Activated T-helper 1 cell treated with anti-CD3 and anti-CD28 coated beads, Interleukin-12 subunit alpha, Interleukin-12 subunit beta, Interleukin-2, Interleukin-4 antibody, amounts not matched to agents 30 ng/mL and 10 ng/mL and 1 ng/mL, durations not matched to agents 14 hours and 24 hours and 36 hours (primary cell): ENCODE data around the gene SLC5A10. TPM values are rescaled to one million over a fixed set of nuclear protein-coding genes. Genes with fewer than 3 reads are reported as not detected.
A peak's percentile ranks its signal among the peaks of the same experiment; 100 is the strongest.
"Not testable (repeated sequence)": the region's sequence is repeated elsewhere in the genome, so short reads cannot be mapped to it uniquely, and the experiment has no call there.

Source experiments
- DNase-seq: peaks from one replicate; pipeline ENCODE4 v3.0.0; 2021; ENCODE audit warnings: low spot score
- H3K27ac Mint-ChIP-seq: one replicate; pipeline ENCODE4 v1.8.0; 2021; ENCODE audit warnings: mild to moderate bottlenecking, mixed read lengths
- H3K27me3 Mint-ChIP-seq: one replicate; pipeline ENCODE4 v1.8.0; 2022; ENCODE audit warnings: mild to moderate bottlenecking, moderate library complexity, mixed read lengths; ENCODE audit not compliant: insufficient read depth
- H3K36me3 Mint-ChIP-seq: one replicate; pipeline ENCODE4 v1.8.0; 2021; ENCODE audit warnings: low read depth, mixed read lengths
- H3K4me1 Mint-ChIP-seq: one replicate; pipeline ENCODE4 v1.8.0; 2021; ENCODE audit warnings: low read depth, mixed read lengths
- H3K4me3 Mint-ChIP-seq: one replicate; pipeline ENCODE4 v1.8.0; 2021; ENCODE audit warnings: mild to moderate bottlenecking, moderate library complexity, mixed read lengths
- H3K9me3 Mint-ChIP-seq: one replicate; pipeline ENCODE4 v1.8.0; 2021; ENCODE audit warnings: mixed read lengths
- intact Hi-C: fragments of 100-400 bp; cut with micrococcal nuclease; formaldehyde crosslinking; loops from one replicate; pipeline ENCODE4 v1.15.1; 2024
- total RNA-seq: library from RNA; stranded (reverse); gene quantifications from 2 replicates; pipeline ENCODE4 v1.2.3, GENCODE V29; 2022

The SLC5A10 gene
- total RNA-seq, 1 donor from 2014 or later, result not detected

DNA sequence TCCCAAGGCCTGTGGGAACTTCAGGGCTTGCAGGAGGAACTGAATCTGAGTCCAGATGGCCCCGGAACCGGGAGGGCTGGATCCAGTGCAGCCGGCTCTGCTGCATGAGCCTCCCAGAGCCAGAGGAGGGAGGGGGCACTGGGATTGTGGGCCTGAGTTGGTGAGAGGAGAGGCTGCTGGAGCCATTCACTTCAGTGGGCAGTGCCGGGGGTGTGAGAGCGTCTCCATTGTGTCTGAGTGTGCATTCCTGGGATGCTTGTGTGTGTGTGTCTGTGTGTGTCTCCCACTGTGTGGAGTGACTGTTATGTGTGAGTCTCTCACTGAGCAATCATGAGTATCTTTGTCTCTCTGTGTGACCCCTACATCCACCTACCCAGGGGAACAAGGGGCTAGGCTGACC lies 77.8 kb downstream of the SLC5A10 start:
- H3K4me3 Mint-ChIP-seq, intact Hi-C loops, H3K27ac Mint-ChIP-seq: not testable (repeated sequence)

DNA sequence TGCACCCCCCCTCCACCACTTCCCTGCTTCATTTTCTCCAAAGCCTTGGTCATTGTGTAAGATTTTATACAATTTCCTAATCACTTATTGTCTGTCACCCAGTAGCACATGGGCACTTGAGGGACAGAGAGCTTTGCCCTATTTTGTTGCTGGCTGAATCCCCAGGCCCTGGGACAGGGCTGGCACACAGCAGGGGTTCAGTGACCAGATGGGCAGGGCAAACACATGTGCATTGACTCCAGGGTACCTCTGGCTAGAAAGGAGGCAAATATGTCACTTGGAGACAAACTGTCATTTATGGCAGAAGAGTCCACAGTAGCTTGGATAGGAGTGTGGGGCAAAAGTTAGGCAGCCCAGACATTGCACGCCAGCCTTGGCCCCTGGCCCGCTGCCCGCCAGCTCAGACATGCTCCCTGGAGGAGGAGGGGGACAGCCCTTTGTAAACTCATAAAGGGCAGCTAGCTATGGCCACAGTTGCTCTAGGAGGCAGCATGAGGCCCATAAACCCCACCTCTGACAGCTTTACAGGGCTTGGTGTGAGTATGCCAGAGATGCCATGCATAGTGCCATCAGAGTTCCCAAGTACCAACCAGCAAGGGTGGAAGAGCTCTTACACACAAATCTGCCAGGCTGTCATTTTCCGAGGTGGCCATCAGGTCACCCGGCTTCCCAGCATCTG lies 78.9 kb downstream of the SLC5A10 start:
- intact Hi-C loops, H3K4me3 Mint-ChIP-seq, H3K36me3 Mint-ChIP-seq, H3K27ac Mint-ChIP-seq, H3K9me3 Mint-ChIP-seq, DNase-seq, H3K4me1 Mint-ChIP-seq, H3K27me3 Mint-ChIP-seq: not testable (repeated sequence)

More for the DNA sequence above, 77.8 kb downstream of the SLC5A10 start:
- H3K27me3 Mint-ChIP-seq, H3K9me3 Mint-ChIP-seq, DNase-seq, H3K4me1 Mint-ChIP-seq, H3K36me3 Mint-ChIP-seq: not testable (repeated sequence)

DNA sequence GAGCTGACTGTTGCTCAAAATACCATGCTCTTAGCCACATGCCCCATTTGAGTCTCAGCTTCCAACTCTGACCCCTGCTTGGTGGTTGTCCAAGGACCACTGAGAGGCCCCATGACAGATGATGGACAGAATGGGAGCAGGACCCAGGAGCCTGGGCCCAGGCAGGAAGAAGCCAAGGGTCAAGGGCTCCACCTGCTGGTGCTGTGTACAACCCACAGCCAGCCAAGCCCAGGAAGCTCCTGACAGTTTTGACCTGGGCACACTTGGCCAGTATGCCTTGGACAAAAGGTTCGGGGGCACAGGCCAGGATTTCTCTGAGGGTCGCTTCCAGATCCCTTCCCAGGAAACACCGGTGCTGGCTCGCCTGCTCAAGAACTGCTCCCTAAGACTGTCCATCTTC lies 79.8 kb downstream of the SLC5A10 start:
- H3K9me3 Mint-ChIP-seq, H3K4me1 Mint-ChIP-seq, H3K36me3 Mint-ChIP-seq, H3K27me3 Mint-ChIP-seq, intact Hi-C loops, H3K27ac Mint-ChIP-seq, H3K4me3 Mint-ChIP-seq: not testable (repeated sequence)
- DNase-seq, result peak; percentile 29

DNA sequence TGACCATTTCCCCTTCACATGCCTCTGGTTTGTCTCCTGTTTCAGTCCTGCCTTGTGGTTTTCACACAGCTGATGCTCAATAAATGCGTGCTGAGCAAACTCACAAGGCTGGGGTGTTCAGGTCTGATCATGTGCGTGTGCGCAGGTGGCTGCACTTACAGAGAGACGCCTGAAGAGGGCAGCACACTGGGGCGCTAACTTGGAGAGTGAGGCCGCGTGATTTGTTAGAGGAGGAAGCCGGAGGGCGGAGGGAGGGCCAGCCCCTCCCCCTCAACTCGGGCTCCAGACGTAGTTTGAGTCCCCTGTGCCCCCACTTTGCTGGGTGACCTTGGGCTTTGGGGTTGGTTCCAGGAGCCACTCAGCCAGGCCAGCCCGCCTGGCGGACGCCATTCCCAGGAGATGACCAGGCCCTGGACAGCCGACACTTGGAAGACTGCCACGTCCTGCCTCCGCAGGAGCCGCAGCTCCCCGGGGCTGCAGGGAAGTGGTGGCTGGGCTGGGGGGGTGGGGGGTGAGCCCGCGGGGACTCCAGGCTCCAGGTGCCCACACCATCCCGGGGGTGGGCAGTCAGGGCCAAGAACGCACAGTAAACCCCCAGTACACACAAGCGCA lies 80.5 kb downstream of the SLC5A10 start:
- H3K27ac Mint-ChIP-seq, DNase-seq, H3K9me3 Mint-ChIP-seq, intact Hi-C loops, H3K4me1 Mint-ChIP-seq, H3K4me3 Mint-ChIP-seq, H3K27me3 Mint-ChIP-seq, H3K36me3 Mint-ChIP-seq: not testable (repeated sequence)

DNA sequence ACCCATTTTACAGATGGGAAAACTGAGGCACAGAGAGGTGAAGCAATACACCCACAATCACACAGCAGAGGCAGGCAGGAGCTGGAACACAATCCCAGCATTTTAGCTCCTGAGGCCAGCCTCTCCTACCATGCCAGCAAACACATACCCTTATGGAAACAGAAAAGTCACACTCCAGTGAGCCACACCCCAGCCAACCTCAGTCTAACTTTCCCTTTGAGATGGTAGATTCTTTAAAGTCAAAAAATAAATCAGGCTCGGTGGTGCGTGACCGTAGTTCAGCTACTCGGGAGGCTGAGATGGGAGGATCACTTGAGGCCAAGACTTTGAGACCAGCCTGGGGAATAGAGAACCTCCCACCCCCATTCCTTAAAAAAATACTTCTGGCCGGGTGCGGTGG lies 84.2 kb downstream of the SLC5A10 start:
- H3K27ac Mint-ChIP-seq, H3K4me3 Mint-ChIP-seq, H3K36me3 Mint-ChIP-seq, H3K9me3 Mint-ChIP-seq, DNase-seq, intact Hi-C loops, H3K4me1 Mint-ChIP-seq, H3K27me3 Mint-ChIP-seq: not testable (repeated sequence)

DNA sequence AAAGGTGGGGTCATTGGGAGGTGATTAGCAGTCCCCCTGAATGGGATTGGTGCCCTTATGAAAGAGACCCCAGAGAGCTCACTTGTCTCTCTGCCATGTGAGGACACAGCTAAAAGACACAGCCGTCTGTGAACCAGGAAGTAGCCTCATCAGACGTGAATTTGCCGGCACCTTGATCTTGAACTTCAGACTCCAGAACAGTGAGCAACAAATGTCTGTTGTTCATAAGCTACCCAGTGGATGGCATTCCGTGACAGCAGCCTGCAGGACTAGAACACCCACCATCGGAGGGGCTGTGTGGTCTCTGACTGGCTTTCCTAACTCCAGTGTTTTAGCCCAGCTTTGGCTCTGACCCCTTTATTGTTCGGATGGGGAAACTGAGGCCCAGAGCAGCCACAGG lies 85.6 kb downstream of the SLC5A10 start:
- intact Hi-C loops, H3K27ac Mint-ChIP-seq, H3K36me3 Mint-ChIP-seq, H3K4me1 Mint-ChIP-seq, H3K4me3 Mint-ChIP-seq, DNase-seq, H3K9me3 Mint-ChIP-seq, H3K27me3 Mint-ChIP-seq: not testable (repeated sequence)

DNA sequence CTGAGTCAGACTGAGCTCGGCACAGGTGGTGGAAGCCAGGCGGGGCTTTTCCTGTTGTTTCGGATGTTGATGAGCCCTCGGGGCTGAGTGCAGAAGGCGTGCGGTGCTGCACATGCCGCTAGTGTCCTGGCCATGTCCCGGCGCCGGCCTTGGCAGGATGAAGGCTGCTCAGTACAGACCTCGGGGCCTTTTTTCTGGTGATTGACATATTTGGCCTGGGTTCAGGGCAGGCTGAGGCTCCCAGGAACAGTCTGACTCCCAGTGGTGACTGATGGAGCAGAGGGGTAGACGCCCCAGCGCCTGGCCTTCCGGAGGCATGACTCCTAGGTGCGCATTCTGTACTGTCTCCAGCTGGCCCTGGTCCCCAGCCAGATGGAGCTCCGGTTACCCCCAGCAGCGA lies 86.0 kb downstream of the SLC5A10 start:
- H3K27me3 Mint-ChIP-seq, intact Hi-C loops, H3K4me1 Mint-ChIP-seq, DNase-seq, H3K27ac Mint-ChIP-seq, H3K36me3 Mint-ChIP-seq, H3K9me3 Mint-ChIP-seq, H3K4me3 Mint-ChIP-seq: not testable (repeated sequence)

DNA sequence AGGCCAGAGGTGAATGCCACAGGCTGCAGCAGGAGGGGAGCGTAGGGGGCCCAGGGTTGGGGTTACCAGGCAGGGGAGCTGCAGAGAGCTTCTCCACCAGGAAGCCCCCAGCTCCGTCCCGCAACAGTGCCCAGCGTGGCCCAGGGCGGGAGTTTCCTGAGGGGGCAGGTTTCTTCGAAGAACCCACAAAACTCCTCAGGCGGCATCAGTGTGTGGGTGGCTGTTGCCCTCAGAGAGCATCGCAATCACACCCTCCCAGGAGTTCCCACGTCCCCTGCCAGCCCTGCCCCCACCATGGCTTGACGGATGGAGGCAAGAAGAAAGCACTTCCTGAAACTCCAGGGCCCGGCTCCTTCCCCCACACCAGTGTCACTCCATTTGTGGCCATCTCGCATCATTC lies 86.8 kb downstream of the SLC5A10 start:
- H3K36me3 Mint-ChIP-seq, DNase-seq, H3K4me3 Mint-ChIP-seq, intact Hi-C loops, H3K27ac Mint-ChIP-seq, H3K9me3 Mint-ChIP-seq, H3K27me3 Mint-ChIP-seq, H3K4me1 Mint-ChIP-seq: not testable (repeated sequence)

DNA sequence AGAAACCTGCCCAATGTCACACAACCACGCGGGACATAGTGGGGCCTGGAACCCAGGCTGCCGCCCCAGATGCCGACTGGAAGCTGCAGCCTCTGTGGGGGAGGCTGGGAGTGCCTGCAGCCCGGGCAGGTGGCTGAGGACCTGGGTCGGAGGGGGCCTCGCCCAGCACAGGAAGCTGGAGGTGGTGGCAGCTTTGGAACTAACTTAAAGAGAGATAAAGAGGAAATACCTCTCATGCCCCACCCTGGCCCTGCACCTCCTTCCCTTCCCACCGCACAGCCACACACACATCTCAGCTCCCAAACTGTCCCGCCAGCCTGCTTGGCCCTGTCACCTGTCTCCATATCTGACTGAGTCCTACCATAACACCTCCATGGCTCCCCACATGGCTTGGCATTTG lies 88.4 kb downstream of the SLC5A10 start:
- H3K9me3 Mint-ChIP-seq, H3K36me3 Mint-ChIP-seq, H3K4me3 Mint-ChIP-seq, H3K4me1 Mint-ChIP-seq, H3K27me3 Mint-ChIP-seq, intact Hi-C loops, H3K27ac Mint-ChIP-seq, DNase-seq: not testable (repeated sequence)

DNA sequence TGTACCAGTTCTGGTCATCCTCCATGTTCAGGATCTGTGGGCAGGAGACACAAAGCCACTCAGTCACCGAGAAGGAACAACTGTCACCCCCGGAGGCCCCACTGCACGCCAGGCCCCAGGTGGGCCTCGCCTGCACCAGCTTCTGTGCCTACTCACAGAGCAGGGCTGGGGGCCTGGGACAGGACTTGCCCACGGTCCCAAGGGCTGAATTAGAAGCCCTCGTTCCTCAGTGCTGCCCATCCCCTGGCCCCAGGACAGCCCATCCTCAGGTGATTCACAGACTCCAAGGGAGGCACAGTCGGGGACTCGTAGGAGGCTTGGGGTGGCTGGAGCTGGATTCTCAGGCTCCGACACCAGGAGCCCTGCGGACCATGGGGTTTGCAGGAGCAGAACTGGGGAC lies 89.9 kb downstream of the SLC5A10 start:
- intact Hi-C loops, H3K9me3 Mint-ChIP-seq, H3K4me1 Mint-ChIP-seq, H3K27ac Mint-ChIP-seq, DNase-seq, H3K27me3 Mint-ChIP-seq, H3K36me3 Mint-ChIP-seq, H3K4me3 Mint-ChIP-seq: not testable (repeated sequence)

DNA sequence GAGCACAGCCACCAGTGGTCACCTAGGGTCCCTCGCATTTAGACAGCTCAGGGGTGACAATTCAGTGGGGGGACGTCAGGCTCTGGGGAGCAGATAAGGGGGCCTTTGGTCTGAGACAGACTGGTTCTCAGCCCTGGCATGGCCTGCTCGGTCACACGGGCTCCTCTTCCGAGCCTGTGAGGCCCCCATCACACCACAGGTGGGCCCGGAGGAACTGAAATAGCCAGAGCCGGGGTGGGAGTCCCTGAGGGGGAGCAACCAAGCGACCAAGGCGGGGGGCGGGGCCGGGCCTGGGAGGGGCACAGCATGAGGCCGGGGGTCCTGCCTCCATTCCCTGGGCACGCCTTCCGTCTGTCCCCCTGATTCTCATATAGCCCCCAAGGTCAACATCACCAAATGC lies 90.4 kb downstream of the SLC5A10 start:
- H3K4me3 Mint-ChIP-seq, H3K4me1 Mint-ChIP-seq, H3K27me3 Mint-ChIP-seq, H3K36me3 Mint-ChIP-seq, H3K9me3 Mint-ChIP-seq, H3K27ac Mint-ChIP-seq, DNase-seq, intact Hi-C loops: not testable (repeated sequence)

DNA sequence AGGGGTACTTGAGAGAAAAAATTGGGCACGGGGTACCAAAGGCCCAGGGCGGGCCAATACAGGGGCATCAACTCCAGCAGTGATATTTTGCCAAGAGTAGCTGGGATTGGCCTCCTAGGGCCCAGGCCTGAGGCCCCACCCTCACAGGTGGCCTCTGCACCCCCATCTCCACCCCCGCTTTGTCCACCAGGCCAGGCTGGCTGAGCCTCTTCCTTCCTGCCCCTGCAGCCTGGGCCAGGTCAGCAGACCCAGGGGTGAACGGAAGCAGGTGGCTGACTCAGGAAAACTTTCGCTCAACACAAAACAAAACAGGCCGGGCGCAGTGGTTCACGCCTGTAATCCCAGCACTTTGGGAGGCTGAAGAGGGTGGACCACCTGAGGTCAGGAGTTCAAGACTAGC lies 91.1 kb downstream of the SLC5A10 start:
- H3K4me1 Mint-ChIP-seq, H3K4me3 Mint-ChIP-seq, H3K36me3 Mint-ChIP-seq, H3K9me3 Mint-ChIP-seq, DNase-seq, H3K27ac Mint-ChIP-seq, H3K27me3 Mint-ChIP-seq, intact Hi-C loops: not testable (repeated sequence)

DNA sequence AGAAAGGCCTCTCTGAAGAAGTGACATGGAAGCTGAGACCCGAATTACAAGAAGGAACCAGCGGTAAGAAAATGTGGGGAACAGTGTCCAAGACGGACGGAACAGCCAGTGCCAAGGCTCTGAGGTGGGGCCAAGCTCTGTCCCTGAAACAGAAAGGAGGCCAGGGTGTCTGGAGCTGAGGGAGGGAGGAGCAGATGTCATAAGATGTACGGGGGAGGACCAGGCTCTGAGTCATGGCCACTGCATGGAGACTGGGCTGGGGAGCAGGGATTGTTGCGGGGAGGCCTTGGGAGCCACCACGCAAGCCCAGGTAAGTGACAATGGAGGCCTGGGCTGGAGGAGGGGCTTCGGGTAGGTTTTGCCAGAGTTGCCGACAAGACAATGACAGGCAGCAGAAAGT lies 92.7 kb downstream of the SLC5A10 start:
- H3K27me3 Mint-ChIP-seq, DNase-seq, H3K4me1 Mint-ChIP-seq, intact Hi-C loops, H3K36me3 Mint-ChIP-seq, H3K9me3 Mint-ChIP-seq, H3K4me3 Mint-ChIP-seq, H3K27ac Mint-ChIP-seq: not testable (repeated sequence)
